Osteocyte (in vitro differentiated cells): ENCODE data around the gene ZNF66. TPM values are rescaled to one million over a fixed set of nuclear protein-coding genes. Genes with fewer than 3 reads are reported as not detected.

Experiments
- DNase-seq: peaks from one replicate; pipeline ENCODE4 v3.0.0; 2021; ENCODE audit warnings: mixed read lengths; ENCODE audit not compliant: unreplicated experiment; ENCODE audit errors: extremely low spot score
- H3K27ac Mint-ChIP-seq: one replicate; pipeline ENCODE4 v1.8.0; 2021; ENCODE audit warnings: mild to moderate bottlenecking, mixed read lengths; ENCODE audit not compliant: unreplicated experiment
- H3K27me3 Mint-ChIP-seq: one replicate; pipeline ENCODE4 v1.8.0; 2021; ENCODE audit warnings: mixed read lengths; ENCODE audit not compliant: unreplicated experiment
- H3K36me3 Mint-ChIP-seq: one replicate; pipeline ENCODE4 v1.8.0; 2021; ENCODE audit warnings: mixed read lengths; ENCODE audit not compliant: unreplicated experiment
- H3K4me1 Mint-ChIP-seq: one replicate; pipeline ENCODE4 v1.8.0; 2021; ENCODE audit warnings: mixed read lengths; ENCODE audit not compliant: unreplicated experiment
- H3K4me3 Mint-ChIP-seq: one replicate; pipeline ENCODE4 v1.8.0; 2021; ENCODE audit warnings: mild to moderate bottlenecking, moderate library complexity, mixed read lengths; ENCODE audit not compliant: unreplicated experiment
- H3K9me3 Mint-ChIP-seq: one replicate; pipeline ENCODE4 v1.8.0; 2021; ENCODE audit warnings: mixed read lengths; ENCODE audit not compliant: unreplicated experiment
- CTCF ChIP-seq: fragments of 200-600 bp; sonication (generic); IDR thresholded peaks from 2 replicates; pipeline ENCODE4 v1.5.0; 2021; ENCODE audit warnings: antibody characterized with exemption, mild to moderate bottlenecking, moderate library complexity
- total RNA-seq: library from RNA; stranded (reverse); gene quantifications from 2 replicates; pipeline ENCODE4 v1.2.1, GENCODE V29; 2021

The ZNF66 gene
- total RNA-seq, 1 donor from 2014 or later, result 5.7 TPM

- H3K4me3 Mint-ChIP-seq, result no peak overlapping the region
These were observed 64.3 kb downstream of the ZNF66 start for GRCh38 chr19:20840371-20840770.

More at GRCh38 chr19:20840371-20840770, 64.3 kb downstream of the ZNF66 start:
- H3K4me1 Mint-ChIP-seq, result no peaks in the 10 kb centered on the region
- TF ChIP-seq CTCF, result no peak
- H3K36me3 Mint-ChIP-seq, result peaks cover 2% of the 10 kb centered on the region
- no peak overlapping the region for H3K27ac Mint-ChIP-seq
- H3K27me3 Mint-ChIP-seq, result no peaks in the 10 kb centered on the region
- DNase-seq, result no peak
- peaks cover 33% of the 10 kb centered on the region for H3K9me3 Mint-ChIP-seq

Other genes with a start within 250 kb of the ZNF66 start
- gene ZNF737, start 210.5 kb upstream of the ZNF66 start, total RNA-seq, result 15.2 and 15.3 TPM in 2 replicates
- 13.2 and 13.3 TPM in 2 replicates for gene ZNF626, start 114.7 kb upstream of the ZNF66 start, total RNA-seq
- 4.8 and 6.2 TPM in 2 replicates for gene ZNF85, start 146.9 kb downstream of the ZNF66 start, total RNA-seq
- 13.3 and 14.9 TPM in 2 replicates for gene ZNF430, start 244.4 kb downstream of the ZNF66 start, total RNA-seq